GM23248 (cell line): ENCODE measurements around the gene B9D2.

Experiments used
- EZH2 ChIP-seq: fragments of 200-600 bp; sonication (generic); IDR thresholded peaks from 2 replicates; pipeline ENCODE4 v1.6.1; 2018; ENCODE audit warnings: antibody characterized with exemption, mild to moderate bottlenecking; ENCODE audit not compliant: insufficient read depth, poor library complexity, severe bottlenecking
- EZH2phosphoT487 ChIP-seq: fragments of 200-600 bp; sonication (generic); IDR thresholded peaks from 2 replicates; pipeline ENCODE4 v1.6.1; 2018; ENCODE audit warnings: antibody characterized with exemption, moderate library complexity, mild to moderate bottlenecking, low read depth; ENCODE audit not compliant: insufficient read depth

DNA sequence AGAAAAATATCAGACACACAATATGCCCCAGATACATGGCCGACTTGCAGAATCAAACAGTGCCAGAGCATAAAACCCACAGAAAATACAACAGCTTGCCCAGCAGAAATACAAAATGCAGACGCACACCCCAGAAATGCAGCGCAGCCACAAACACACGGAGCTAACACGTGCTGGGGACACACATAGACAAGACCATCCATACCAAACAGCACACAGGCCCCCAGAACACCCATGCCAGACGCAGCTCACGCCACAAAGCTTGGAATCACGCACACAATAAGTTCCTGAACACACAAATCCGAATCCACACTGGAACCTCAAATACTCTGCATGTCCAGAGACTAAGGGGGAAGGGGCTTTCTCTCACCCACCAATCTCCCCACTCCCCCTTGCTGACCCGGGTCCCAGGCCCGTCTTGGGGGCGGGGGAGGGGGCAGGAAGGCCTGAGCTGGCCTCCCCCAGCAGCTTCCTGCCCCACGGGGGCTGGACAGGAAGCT lies 36.8 kb downstream of the B9D2 start:
- TF ChIP-seq EZH2phosphoT487 (no peak), EZH2 (no peak)
